HG03354 (cell line): ENCODE results near the gene MBD6.
"Not testable (repeated sequence)": the region's sequence is repeated elsewhere in the genome, so short reads cannot be mapped to it uniquely, and the experiment has no call there.

Experiments used
- ATAC-seq: cut with Tn5 transposase; IDR thresholded peaks from one replicate; pipeline ENCODE4 v1.9.1; 2021; ENCODE audit warnings: mild to moderate bottlenecking; ENCODE audit not compliant: unreplicated experiment, poor library complexity, severe bottlenecking

The MBD6 gene

GRCh38 chr12:57563358-57563757 is 40.7 kb downstream of the MBD6 start:
- ATAC-seq: no peak

- no peak for ATAC-seq
These were observed 41.6 kb downstream of the MBD6 start for GRCh38 chr12:57564178-57564740.

- ATAC-seq: no peak
These were observed 46.2 kb downstream of the MBD6 start for GRCh38 chr12:57568838-57569237.

GRCh38 chr12:57569858-57570257 is 47.2 kb downstream of the MBD6 start:
- ATAC-seq: no peak

GRCh38 chr12:57570438-57570837 is 47.8 kb downstream of the MBD6 start:
- ATAC-seq: not testable (repeated sequence)

- ATAC-seq: no peak
These were observed 49.5 kb downstream of the MBD6 start for GRCh38 chr12:57571926-57572762.

- ATAC-seq: no peak
These were observed 52.2 kb downstream of the MBD6 start for GRCh38 chr12:57574795-57575194.

GRCh38 chr12:57575771-57576612 is 53.4 kb downstream of the MBD6 start:
- ATAC-seq: no peak

GRCh38 chr12:57576613-57577160 is 54.1 kb downstream of the MBD6 start:
- no peak for ATAC-seq

- ATAC-seq: no peak
These were observed 55.5 kb downstream of the MBD6 start for GRCh38 chr12:57577981-57578758.

GRCh38 chr12:57579011-57579410 is 56.4 kb downstream of the MBD6 start:
- ATAC-seq: no peak
